Spleen (tissue), 7 donors: ENCODE measurements around the gene CLMP.

Source experiments
- CTCF ChIP-seq, 11 experiments: fragments of 200-600 bp in 7 of 11; fragments of 450-650 bp in 4 of 11; sonication (generic) in 4 of 11; IDR thresholded peaks in 8 of 11; conservative IDR thresholded peaks in 3 of 11; 1 replicate in 7 of 11; 2 replicates in 4 of 11; pipeline versions ENCODE4 v1.4.0 to v1.8.0; 2016 to 2021; ENCODE audit warnings: antibody characterized with exemption in 11 of 11, inconsistent platforms in 4 of 11, mild to moderate bottlenecking in 1 of 11
- POLR2A ChIP-seq, 3 donors: fragments of 450-650 bp; IDR thresholded peaks; one replicate each; pipeline ENCODE4 v1.5.1; 2017; ENCODE audit warnings: antibody characterized with exemption in 3 of 3, mild to moderate bottlenecking in 1 of 3
- POLR2AphosphoS5 ChIP-seq, 3 donors: sonication (generic); formaldehyde crosslinking; IDR thresholded peaks; one replicate each; pipeline ENCODE4 v1.5.1; 2017; ENCODE audit warnings: antibody characterized with exemption in 3 of 3
- donor health status: DM: no; HTN: no; CAD: no; lungs with moderate emphysema.
- donor health status: DM: no; HTN: no; CAD: no.
- donor health status: DM: no; HTN: no; CAD: no.

DNA sequence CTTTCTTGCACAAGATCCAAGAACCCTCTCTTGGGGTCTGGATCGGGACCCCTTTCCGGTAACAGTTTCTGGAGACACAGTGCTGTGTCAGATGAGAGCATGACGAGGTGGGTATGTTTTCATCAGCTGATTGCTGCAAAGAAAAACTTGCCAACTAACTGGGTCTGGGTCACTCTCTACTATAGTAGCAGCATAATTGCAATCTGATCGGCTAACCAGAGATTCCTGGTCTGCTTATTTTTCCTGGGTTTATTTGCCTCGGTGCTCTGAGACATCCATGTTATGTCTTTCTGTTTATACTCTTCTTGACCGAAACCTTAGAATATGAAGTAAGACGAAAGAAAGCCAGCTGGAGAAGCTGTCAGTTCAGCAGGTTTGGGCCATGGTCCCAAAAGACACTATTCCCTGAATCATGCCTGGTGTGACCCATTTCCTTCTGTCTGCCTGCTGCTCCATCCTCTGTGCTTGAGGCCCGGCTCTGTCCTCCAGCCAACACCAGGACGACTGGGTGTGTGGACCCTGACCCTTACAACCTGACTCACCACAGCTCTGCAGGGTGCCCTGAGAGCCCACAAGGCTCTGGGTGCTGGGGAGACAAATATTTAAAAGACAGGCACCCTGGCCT is 24.1 kb upstream of the CLMP start:
- no peak for TF ChIP-seq POLR2AphosphoS5 (IDR thresholded peaks at IDR 0.05)
- no peak for TF ChIP-seq CTCF (IDR thresholded peaks at IDR 0.05 in 8 of 11, conservative IDR thresholded peaks at IDR 0.05 in 3 of 11)
- TF ChIP-seq POLR2A (IDR thresholded peaks at IDR 0.05), result no peak
